DOHH2 (cell line): ENCODE measurements around the gene RASGRP1.

Experiments used
- EZH2phosphoT487 ChIP-seq: fragments of 200-600 bp; sonication (generic); IDR thresholded peaks from 2 replicates; pipeline ENCODE4 v1.6.1; 2017; ENCODE audit warnings: borderline replicate concordance, mild to moderate bottlenecking, antibody characterized with exemption, low read length, moderate library complexity, mixed read lengths
- TF ChIP-seq, protein P1 (sequence below): fragments of 200-600 bp; sonication (generic); IDR thresholded peaks from one replicate; pipeline ENCODE4 v1.5.1; 2014; ENCODE audit warnings: antibody characterized with exemption, mild to moderate bottlenecking, low read depth, low read length; ENCODE audit not compliant: poor library complexity, severe bottlenecking

DNA sequence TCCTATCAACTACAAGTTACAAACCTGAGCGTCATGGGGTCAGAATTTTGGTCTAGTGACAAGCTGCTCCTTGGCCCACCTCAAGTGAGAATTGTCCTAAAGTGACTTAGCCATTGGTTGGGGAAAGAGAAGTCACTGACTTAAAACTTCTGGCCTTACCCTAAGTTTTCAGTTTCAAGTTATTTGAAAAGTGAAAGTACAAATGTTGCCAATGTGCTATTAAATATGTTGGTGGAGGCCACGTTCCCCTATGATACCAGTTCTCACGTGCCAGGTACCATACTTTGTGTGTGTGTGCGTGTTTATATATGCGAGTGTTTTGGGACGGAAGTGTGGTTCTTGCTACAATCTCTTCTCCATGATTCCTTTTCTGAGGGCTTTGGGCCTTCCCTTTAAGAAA lies 22.6 kb upstream of the RASGRP1 start:
- TF ChIP-seq, protein P1, sequence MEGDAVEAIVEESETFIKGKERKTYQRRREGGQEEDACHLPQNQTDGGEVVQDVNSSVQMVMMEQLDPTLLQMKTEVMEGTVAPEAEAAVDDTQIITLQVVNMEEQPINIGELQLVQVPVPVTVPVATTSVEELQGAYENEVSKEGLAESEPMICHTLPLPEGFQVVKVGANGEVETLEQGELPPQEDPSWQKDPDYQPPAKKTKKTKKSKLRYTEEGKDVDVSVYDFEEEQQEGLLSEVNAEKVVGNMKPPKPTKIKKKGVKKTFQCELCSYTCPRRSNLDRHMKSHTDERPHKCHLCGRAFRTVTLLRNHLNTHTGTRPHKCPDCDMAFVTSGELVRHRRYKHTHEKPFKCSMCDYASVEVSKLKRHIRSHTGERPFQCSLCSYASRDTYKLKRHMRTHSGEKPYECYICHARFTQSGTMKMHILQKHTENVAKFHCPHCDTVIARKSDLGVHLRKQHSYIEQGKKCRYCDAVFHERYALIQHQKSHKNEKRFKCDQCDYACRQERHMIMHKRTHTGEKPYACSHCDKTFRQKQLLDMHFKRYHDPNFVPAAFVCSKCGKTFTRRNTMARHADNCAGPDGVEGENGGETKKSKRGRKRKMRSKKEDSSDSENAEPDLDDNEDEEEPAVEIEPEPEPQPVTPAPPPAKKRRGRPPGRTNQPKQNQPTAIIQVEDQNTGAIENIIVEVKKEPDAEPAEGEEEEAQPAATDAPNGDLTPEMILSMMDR: no peak
- no peak for TF ChIP-seq EZH2phosphoT487
